Transverse colon (tissue), 4 donors: ENCODE results near the gene SLC35F3.

ENCODE experiments used
- CTCF ChIP-seq, 5 experiments: fragments of 200-600 bp in 3 of 5; fragments of 450-650 bp in 2 of 5; sonication (generic) in 3 of 5; IDR thresholded peaks; 1 replicate in 2 of 5; 2 replicates in 3 of 5; pipeline ENCODE4 v1.5.1; 2016 to 2017; ENCODE audit warnings: antibody characterized with exemption in 5 of 5, inconsistent platforms in 3 of 5, mild to moderate bottlenecking in 2 of 5, moderate library complexity in 1 of 5
- POLR2A ChIP-seq: fragments of 450-650 bp; IDR thresholded peaks from one replicate; pipeline ENCODE4 v1.6.1; 2016; ENCODE audit warnings: antibody characterized with exemption, mild to moderate bottlenecking, moderate library complexity
- POLR2AphosphoS5 ChIP-seq, 3 donors: sonication (generic); formaldehyde crosslinking; IDR thresholded peaks; one replicate each; pipeline ENCODE4 v1.6.1; 2016; ENCODE audit warnings: antibody characterized with exemption in 3 of 3

- TF ChIP-seq CTCF (IDR thresholded peaks at IDR 0.05) (no peak), POLR2A (no peak), POLR2AphosphoS5 (IDR thresholded peaks at IDR 0.05) (no peak)
These were observed 357.1 kb downstream of the SLC35F3 start for GRCh38 chr1:234261545-234261944.
